Type B pancreatic cell (in vitro differentiated cells): ENCODE data around the gene MIGA2. TPM values are rescaled to one million over a fixed set of nuclear protein-coding genes. Genes with fewer than 3 reads are reported as not detected.

Experiments
- DNase-seq: peaks from one replicate; pipeline ENCODE4 v3.0.0; 2021; ENCODE audit warnings: mixed read lengths; ENCODE audit not compliant: unreplicated experiment; ENCODE audit errors: extremely low spot score
- H3K27ac Mint-ChIP-seq: 2 replicates; pipeline ENCODE4 v1.8.0; 2021; ENCODE audit warnings: mild to moderate bottlenecking, mixed read lengths
- H3K27me3 Mint-ChIP-seq: 2 replicates; pipeline ENCODE4 v1.8.0; 2021; ENCODE audit warnings: mixed read lengths
- H3K36me3 Mint-ChIP-seq: 2 replicates; pipeline ENCODE4 v1.8.0; 2021; ENCODE audit warnings: mixed read lengths
- H3K4me1 Mint-ChIP-seq: one replicate; pipeline ENCODE4 v1.8.0; 2021; ENCODE audit warnings: mixed read lengths; ENCODE audit not compliant: unreplicated experiment
- H3K4me3 Mint-ChIP-seq: 2 replicates; pipeline ENCODE4 v1.8.0; 2021; ENCODE audit warnings: mild to moderate bottlenecking, mixed read lengths
- H3K9me3 Mint-ChIP-seq: 2 replicates; pipeline ENCODE4 v1.8.0; 2021; ENCODE audit warnings: mixed read lengths
- CTCF ChIP-seq: fragments of 200-600 bp; sonication (generic); conservative IDR thresholded peaks from 2 replicates; pipeline ENCODE4 v1.5.0; 2021; ENCODE audit warnings: antibody characterized with exemption, mild to moderate bottlenecking
- total RNA-seq: library from RNA; stranded (reverse); gene quantifications from 2 replicates; pipeline ENCODE4 v1.2.1, GENCODE V29; 2021; ENCODE audit warnings: low replicate concordance

The MIGA2 gene
- total RNA-seq, 1 donor from 2014 or later, result 41.6 TPM

GRCh38 chr9:129084087-129084486, 47.7 kb downstream of the MIGA2 start:
- Mint-ChIP-seq H3K4me3 (no peak overlapping the region), H3K4me1 (peaks cover 5% of the 10 kb centered on the region), H3K27me3 (no peaks in the 10 kb centered on the region), H3K27ac (no peak overlapping the region), H3K36me3 (no peaks in the 10 kb centered on the region), H3K9me3 (no peaks in the 10 kb centered on the region)
- no peak for TF ChIP-seq CTCF
- DNase-seq, result no peak

GRCh38 chr9:129089246-129089645, 52.8 kb downstream of the MIGA2 start:
- no peak for DNase-seq
- H3K27me3 Mint-ChIP-seq, result no peaks in the 10 kb centered on the region

GRCh38 chr9:129093602-129094386, 57.4 kb downstream of the MIGA2 start:
- TF ChIP-seq CTCF, result no peak

More at GRCh38 chr9:129089246-129089645, 52.8 kb downstream of the MIGA2 start:
- Mint-ChIP-seq H3K36me3 (no peaks in the 10 kb centered on the region), H3K4me3 (no peak overlapping the region), H3K9me3 (no peaks in the 10 kb centered on the region), H3K4me1 (no peaks in the 10 kb centered on the region), H3K27ac (no peak overlapping the region)
- no peak for TF ChIP-seq CTCF

GRCh38 chr9:129094387-129095169, 58.2 kb downstream of the MIGA2 start:
- H3K4me1 Mint-ChIP-seq, result no peaks in the 10 kb centered on the region
- no peaks in the 10 kb centered on the region for H3K27me3 Mint-ChIP-seq
- no peak overlapping the region for H3K27ac Mint-ChIP-seq
- no peaks in the 10 kb centered on the region for H3K9me3 Mint-ChIP-seq
- H3K4me3 Mint-ChIP-seq, result no peak overlapping the region
- TF ChIP-seq CTCF, result no peak
- H3K36me3 Mint-ChIP-seq, result no peaks in the 10 kb centered on the region
- DNase-seq, result no peak

More at GRCh38 chr9:129093602-129094386, 57.4 kb downstream of the MIGA2 start:
- H3K27ac Mint-ChIP-seq, result no peak overlapping the region
- H3K27me3 Mint-ChIP-seq, result no peaks in the 10 kb centered on the region
- no peaks in the 10 kb centered on the region for H3K9me3 Mint-ChIP-seq
- no peak overlapping the region for H3K4me3 Mint-ChIP-seq
- no peak for DNase-seq
- H3K4me1 Mint-ChIP-seq, result no peaks in the 10 kb centered on the region
- no peaks in the 10 kb centered on the region for H3K36me3 Mint-ChIP-seq

GRCh38 chr9:129095170-129095667, 58.8 kb downstream of the MIGA2 start:
- Mint-ChIP-seq H3K4me1 (no peaks in the 10 kb centered on the region), H3K27me3 (no peaks in the 10 kb centered on the region), H3K27ac (no peak overlapping the region), H3K4me3 (no peak overlapping the region), H3K36me3 (no peaks in the 10 kb centered on the region), H3K9me3 (no peaks in the 10 kb centered on the region)
- TF ChIP-seq CTCF, result no peak
- DNase-seq, result no peak
